ENCODE data around the gene COBLL1. TPM values are rescaled to one million over a fixed set of nuclear protein-coding genes. Genes with fewer than 3 reads are reported as not detected.

COBLL1 gene
- total RNA-seq, 2 experiments from 2014 or later = 0.53 TPM; not detected in 1

- Histone ChIP-seq H3K27ac (ENCODE audit: low read depth in 1 of 2, low read length in 2 of 2) (no peak overlapping the region), H3K27me3 (ENCODE audit: control insufficient read depth in 1 of 2, insufficient read depth in 2 of 2, low read length in 2 of 2) (no peaks in the 10 kb centered on the region), H3K9me3 (ENCODE audit: control insufficient read depth in 1 of 2, insufficient read depth in 1 of 2, low read length in 2 of 2) (peaks cover 0 to 20% of the 10 kb centered on the region in 2 experiments), H3K4me1 (ENCODE audit: insufficient read depth, low read length) (no peaks in the 10 kb centered on the region), H3K36me3 (ENCODE audit: insufficient read depth, low read length) (no peaks in the 10 kb centered on the region), H3K4me3 (ENCODE audit: low read length) (no peak overlapping the region)
- no peaks in the 10 kb centered on the region for H3K4me1 Mint-ChIP-seq (ENCODE audit: low read depth)
- H3K36me3 Mint-ChIP-seq (ENCODE audit: low read depth) = no peaks in the 10 kb centered on the region
- POLR2A ChIA-PET = no interaction called here
- no peaks in the 10 kb centered on the region for H3K27me3 Mint-ChIP-seq
- TF ChIP-seq CTCF (IDR thresholded peaks at IDR 0.05) = no peak
- DNase-seq = no peak
- no peak overlapping the region for H3K27ac Mint-ChIP-seq
- peaks cover 18% of the 10 kb centered on the region for H3K9me3 Mint-ChIP-seq
- CTCF ChIA-PET = no interaction called here
- intact Hi-C loops (cut with DNase I, micrococcal nuclease) = no loop called here
- no peak for ATAC-seq (ENCODE audit: poor library complexity)
- no peak overlapping the region for H3K4me3 Mint-ChIP-seq
Observed at GRCh38 chr2:164651361-164651760, 190.3 kb downstream of the COBLL1 start.

GRCh38 chr2:164644036-164644700 is 197.5 kb downstream of the COBLL1 start:
- H3K4me3 Mint-ChIP-seq = no peak overlapping the region
- H3K4me1 ChIP-seq (ENCODE audit: insufficient read depth, low read length) = no peaks in the 10 kb centered on the region
- no peaks in the 10 kb centered on the region for H3K36me3 ChIP-seq (ENCODE audit: insufficient read depth, low read length)
- no peak for TF ChIP-seq CTCF (IDR thresholded peaks at IDR 0.05)
- H3K4me1 Mint-ChIP-seq (ENCODE audit: low read depth) = no peaks in the 10 kb centered on the region
- ChIA-PET CTCF (no interaction called here), POLR2A (no interaction called here)
- intact Hi-C loops (cut with DNase I, micrococcal nuclease) = no loop called here
- no peaks in the 10 kb centered on the region for H3K36me3 Mint-ChIP-seq (ENCODE audit: low read depth)
- peaks cover 0 to 6% of the 10 kb centered on the region in 2 experiments for H3K9me3 ChIP-seq (ENCODE audit: control insufficient read depth in 1 of 2, insufficient read depth in 1 of 2, low read length in 2 of 2)
- H3K27ac ChIP-seq (ENCODE audit: low read depth in 1 of 2, low read length in 2 of 2) = no peak overlapping the region
- no peaks in the 10 kb centered on the region for H3K27me3 Mint-ChIP-seq
- no peak overlapping the region for H3K4me3 ChIP-seq (ENCODE audit: low read length)
- H3K9me3 Mint-ChIP-seq = peaks cover 8% of the 10 kb centered on the region
- ATAC-seq (ENCODE audit: poor library complexity) = no peak
- no peaks in the 10 kb centered on the region for H3K27me3 ChIP-seq (ENCODE audit: control insufficient read depth in 1 of 2, insufficient read depth in 2 of 2, low read length in 2 of 2)
- no peak overlapping the region for H3K27ac Mint-ChIP-seq
- DNase-seq = no peak

GRCh38 chr2:164642946-164643555 is 198.6 kb downstream of the COBLL1 start:
- POLR2A ChIA-PET = no interaction called here
- intact Hi-C loops (cut with DNase I, micrococcal nuclease) = no loop called here
- ATAC-seq (ENCODE audit: poor library complexity) = no peak
- no peaks in the 10 kb centered on the region for H3K4me1 ChIP-seq (ENCODE audit: insufficient read depth, low read length)
- H3K4me3 ChIP-seq (ENCODE audit: low read length) = no peak overlapping the region
- CTCF ChIA-PET = no interaction called here
- H3K27me3 ChIP-seq (ENCODE audit: control insufficient read depth in 1 of 2, insufficient read depth in 2 of 2, low read length in 2 of 2) = no peaks in the 10 kb centered on the region
- Mint-ChIP-seq H3K36me3 (ENCODE audit: low read depth) (no peaks in the 10 kb centered on the region), H3K4me3 (no peak overlapping the region), H3K27ac (no peak overlapping the region), H3K9me3 (peaks cover 7% of the 10 kb centered on the region), H3K27me3 (no peaks in the 10 kb centered on the region), H3K4me1 (ENCODE audit: low read depth) (no peaks in the 10 kb centered on the region)
- TF ChIP-seq CTCF (IDR thresholded peaks at IDR 0.05) = no peak
- H3K36me3 ChIP-seq (ENCODE audit: insufficient read depth, low read length) = no peaks in the 10 kb centered on the region
- peaks cover 0 to 6% of the 10 kb centered on the region in 2 experiments for H3K9me3 ChIP-seq (ENCODE audit: control insufficient read depth in 1 of 2, insufficient read depth in 1 of 2, low read length in 2 of 2)
- no peak for DNase-seq
- H3K27ac ChIP-seq (ENCODE audit: low read depth in 1 of 2, low read length in 2 of 2) = no peak overlapping the region

Measured in CD4-positive, alpha-beta T cell (primary cell).